PC-3 (cell line): Measurements from ENCODE around the gene TPM1. TPM values are rescaled to one million over a fixed set of nuclear protein-coding genes. Genes with fewer than 3 reads are reported as not detected.

Experiments used
- ATAC-seq: fragments of 200-7000 bp; cut with Tn5 transposase; 2 replicates; pipeline ENCODE4 v1.9.1; 2020; ENCODE audit warnings: mild to moderate bottlenecking, moderate library complexity
- BruUV-seq: library from RNA; stranded (reverse); fragments of 400-500 nt; replicated peaks from 2 replicates; lab custom pipeline; 2021; lab: Mats Ljungman, UMichigan
- CTCF ChIA-PET: fragments of 300-600 bp; sonication (Branson Sonifier 250); formaldehyde crosslinking; loops from one replicate; lab custom pipeline; 2022; ENCODE audit warnings: antibody characterized with exemption; lab: Charles Lee
- POLR2A ChIA-PET: fragments of 300-600 bp; sonication (Branson Sonifier 250); formaldehyde crosslinking; loops from one replicate; lab custom pipeline; 2022; ENCODE audit warnings: antibody characterized with exemption; ENCODE audit not compliant: unreplicated experiment; lab: Charles Lee
- DNase-seq: peaks from one replicate; pipeline ENCODE4 v3.0.0-alpha.2; 2015
- H2AFZ ChIP-seq: fragments of 300-600 bp; sonication (generic); 2 replicates; pipeline ENCODE4 v1.6.0; 2016; ENCODE audit warnings: antibody characterized with exemption, low read length
- H3F3A ChIP-seq: fragments of 300-600 bp; sonication (generic); one replicate; pipeline ENCODE4 v1.6.0; 2017; ENCODE audit warnings: antibody characterized with exemption, low read length, control low read depth, mild to moderate bottlenecking; ENCODE audit not compliant: unreplicated experiment
- H3K27ac ChIP-seq: fragments of 300-600 bp; sonication (generic); 2 replicates; pipeline ENCODE4 v1.5.1; 2016; ENCODE audit warnings: mild to moderate bottlenecking, low read length
- H3K27me3 ChIP-seq: fragments of 300-600 bp; sonication (generic); 2 replicates; pipeline ENCODE4 v1.6.1; 2016; ENCODE audit warnings: low read length, mixed read lengths
- H3K36me3 ChIP-seq: fragments of 300-600 bp; sonication (generic); 2 replicates; pipeline ENCODE4 v1.6.1; 2016; ENCODE audit warnings: low read depth, mixed run types, low read length, mixed read lengths
- H3K4me1 ChIP-seq: fragments of 300-600 bp; sonication (generic); 2 replicates; pipeline ENCODE4 v1.5.1; 2016; ENCODE audit warnings: low read length; ENCODE audit not compliant: insufficient read depth
- H3K4me2 ChIP-seq: fragments of 300-600 bp; sonication (generic); 2 replicates; pipeline ENCODE4 v1.6.0; 2016; ENCODE audit warnings: low read length
- H3K4me3 ChIP-seq: fragments of 300-600 bp; sonication (generic); 2 replicates; pipeline ENCODE4 v1.5.1; 2016; ENCODE audit warnings: mild to moderate bottlenecking, low read length, mixed read lengths
- H3K79me2 ChIP-seq: fragments of 300-600 bp; sonication (generic); 2 replicates; pipeline ENCODE4 v1.6.1; 2017; ENCODE audit warnings: low read length, mixed read lengths
- H3K9ac ChIP-seq: fragments of 300-600 bp; sonication (generic); 2 replicates; pipeline ENCODE4 v1.6.0; 2016; ENCODE audit warnings: mild to moderate bottlenecking, low read length
- H3K9me2 ChIP-seq: fragments of 300-600 bp; sonication (generic); replicated peaks from 2 replicates; pipeline ENCODE4 v1.6.1; 2016; ENCODE audit warnings: mixed run types, low read length, mixed read lengths
- H3K9me3 ChIP-seq: fragments of 300-600 bp; sonication (generic); 2 replicates; pipeline ENCODE4 v1.6.1; 2016; ENCODE audit warnings: low read length, mixed read lengths
- H4K20me1 ChIP-seq: fragments of 300-600 bp; sonication (generic); 2 replicates; pipeline ENCODE4 v1.6.1; 2016; ENCODE audit warnings: low read length, mixed read lengths
- EZH2 ChIP-seq: fragments of 300-600 bp; sonication (generic); IDR thresholded peaks from one replicate; pipeline ENCODE4 v1.6.1; 2017; ENCODE audit warnings: antibody characterized with exemption, mild to moderate bottlenecking, low read length; ENCODE audit not compliant: unreplicated experiment
- EZH2phosphoT487 ChIP-seq: fragments of 300-600 bp; sonication (generic); IDR thresholded peaks from 2 replicates; pipeline ENCODE4 v1.6.1; 2018; ENCODE audit warnings: mild to moderate bottlenecking, antibody characterized with exemption, low read length, borderline replicate concordance
- intact Hi-C: fragments of 100-400 bp; cut with micrococcal nuclease; formaldehyde crosslinking; loops from 2 replicates; pipeline ENCODE4 v1.9.0; 2023
- total RNA-seq: library from RNA; depleted of rRNA; stranded (reverse); fragments of >200 nt; gene quantifications from 2 replicates; pipeline ENCODE4 v1.2.3, GENCODE V29; 2014
- TF ChIP-seq, protein P1 (sequence below): fragments of 300-600 bp; sonication (generic); conservative IDR thresholded peaks from 2 replicates; pipeline ENCODE4 v1.5.1; 2017; ENCODE audit warnings: antibody characterized with exemption, low read depth, mild to moderate bottlenecking, low read length

The TPM1 gene
- total RNA-seq, 1 experiment from 2014 or later = 127 TPM

DNA sequence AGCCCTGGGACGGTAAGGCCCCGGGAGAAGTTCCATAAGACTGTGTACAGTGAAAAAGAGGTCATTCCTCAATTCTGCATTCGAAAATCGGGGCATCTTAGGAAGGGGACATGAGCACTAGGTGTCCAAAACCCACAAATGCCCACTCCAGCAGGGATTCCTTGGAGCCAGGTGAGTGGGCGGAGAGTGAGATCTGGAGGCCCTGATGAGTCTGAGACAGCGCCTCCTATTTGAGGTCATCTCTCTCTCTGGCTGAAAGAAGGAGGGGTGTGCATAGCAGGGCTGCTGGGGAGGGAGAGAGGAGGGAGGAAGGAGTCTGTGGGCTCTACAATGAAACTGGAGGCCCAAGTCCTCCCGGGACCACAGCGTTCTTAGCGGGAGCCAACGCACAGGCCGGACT lies 41.0 kb downstream of the TPM1 start:
- Histone ChIP-seq H3K4me1 (peaks cover 12% of the 10 kb centered on the region), H3K9ac (no peak overlapping the region), H3K79me2 (no peaks in the 10 kb centered on the region), H3K9me3 (no peaks in the 10 kb centered on the region), H3K9me2 (no peaks in the 10 kb centered on the region), H4K20me1 (no peaks in the 10 kb centered on the region), H3K4me2 (no peak overlapping the region), H3K27me3 (no peaks in the 10 kb centered on the region), H3F3A (no peaks in the 10 kb centered on the region), H2AFZ (no peak overlapping the region), H3K4me3 (no peak overlapping the region), H3K36me3 (no peaks in the 10 kb centered on the region), H3K27ac (no peak overlapping the region)
- ChIA-PET POLR2A (no interaction called here), CTCF (no interaction called here)
- ATAC-seq (no peak), DNase-seq (no peak)
- TF ChIP-seq, protein P1, sequence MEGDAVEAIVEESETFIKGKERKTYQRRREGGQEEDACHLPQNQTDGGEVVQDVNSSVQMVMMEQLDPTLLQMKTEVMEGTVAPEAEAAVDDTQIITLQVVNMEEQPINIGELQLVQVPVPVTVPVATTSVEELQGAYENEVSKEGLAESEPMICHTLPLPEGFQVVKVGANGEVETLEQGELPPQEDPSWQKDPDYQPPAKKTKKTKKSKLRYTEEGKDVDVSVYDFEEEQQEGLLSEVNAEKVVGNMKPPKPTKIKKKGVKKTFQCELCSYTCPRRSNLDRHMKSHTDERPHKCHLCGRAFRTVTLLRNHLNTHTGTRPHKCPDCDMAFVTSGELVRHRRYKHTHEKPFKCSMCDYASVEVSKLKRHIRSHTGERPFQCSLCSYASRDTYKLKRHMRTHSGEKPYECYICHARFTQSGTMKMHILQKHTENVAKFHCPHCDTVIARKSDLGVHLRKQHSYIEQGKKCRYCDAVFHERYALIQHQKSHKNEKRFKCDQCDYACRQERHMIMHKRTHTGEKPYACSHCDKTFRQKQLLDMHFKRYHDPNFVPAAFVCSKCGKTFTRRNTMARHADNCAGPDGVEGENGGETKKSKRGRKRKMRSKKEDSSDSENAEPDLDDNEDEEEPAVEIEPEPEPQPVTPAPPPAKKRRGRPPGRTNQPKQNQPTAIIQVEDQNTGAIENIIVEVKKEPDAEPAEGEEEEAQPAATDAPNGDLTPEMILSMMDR = no peak
- no TSS peak for BruUV-seq
- intact Hi-C loops = no loop called here

DNA sequence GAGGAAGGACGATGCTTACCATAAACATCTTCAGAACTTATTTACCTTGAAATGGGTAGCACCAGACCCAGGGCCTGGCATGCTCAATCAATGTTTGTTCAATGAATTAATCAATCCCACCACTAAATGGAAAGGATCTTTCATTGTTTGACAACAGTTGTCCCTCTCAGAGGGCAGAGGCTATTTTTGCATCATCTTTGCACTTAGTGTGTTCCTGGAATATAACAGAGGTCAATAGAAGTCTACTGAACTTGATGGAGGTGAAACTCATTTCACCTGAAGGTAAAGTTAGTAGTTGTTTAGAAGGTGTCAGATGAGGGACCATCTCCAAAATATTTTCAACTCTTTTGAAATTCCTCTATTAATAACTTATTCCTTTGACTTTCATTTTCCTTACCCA lies 42.3 kb downstream of the TPM1 start:
- H3K4me2 ChIP-seq = no peak overlapping the region
- ATAC-seq (no peak), DNase-seq (no peak)
- no peak overlapping the region for H2AFZ ChIP-seq
- intact Hi-C loops = no loop called here
- TF ChIP-seq EZH2phosphoT487 (no peak), EZH2 (no peak)
- TF ChIP-seq, protein P1 = no peak
- H3K27me3 ChIP-seq = no peaks in the 10 kb centered on the region
- H3K27ac ChIP-seq = no peak overlapping the region
- no peaks in the 10 kb centered on the region for H3F3A ChIP-seq
- H3K4me3 ChIP-seq = no peak overlapping the region
- ChIA-PET CTCF (no interaction called here), POLR2A (no interaction called here)
- H4K20me1 ChIP-seq = no peaks in the 10 kb centered on the region
- H3K36me3 ChIP-seq = no peaks in the 10 kb centered on the region
- H3K9ac ChIP-seq = no peak overlapping the region
- peaks cover 13% of the 10 kb centered on the region for H3K4me1 ChIP-seq
- H3K9me3 ChIP-seq = no peaks in the 10 kb centered on the region
- BruUV-seq = no TSS peak
- H3K79me2 ChIP-seq = no peaks in the 10 kb centered on the region
- H3K9me2 ChIP-seq = no peaks in the 10 kb centered on the region

DNA sequence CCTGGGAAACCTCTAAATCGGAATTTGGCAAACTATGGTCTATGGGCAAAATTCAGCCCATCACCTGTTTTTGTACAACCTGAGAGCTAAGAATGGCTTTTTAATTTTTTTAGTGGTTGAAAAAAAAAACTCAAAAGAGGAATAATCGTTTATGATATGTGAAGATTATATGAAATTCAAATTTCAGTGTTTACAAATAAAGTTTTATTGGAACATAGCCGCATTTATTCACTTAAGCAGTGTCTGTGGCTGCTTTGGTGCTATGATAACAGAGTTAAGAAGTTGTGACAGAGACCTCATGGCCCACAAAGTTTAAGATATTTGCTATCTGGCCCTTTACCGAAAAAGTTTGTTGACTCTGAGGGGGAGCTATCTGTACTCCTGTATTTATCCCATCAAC lies 42.7 kb downstream of the TPM1 start:
- Histone ChIP-seq H2AFZ (no peak overlapping the region), H3K9ac (no peak overlapping the region), H3F3A (no peaks in the 10 kb centered on the region), H3K4me1 (peaks cover 8% of the 10 kb centered on the region), H3K4me2 (no peak overlapping the region), H3K4me3 (no peak overlapping the region), H3K9me2 (no peaks in the 10 kb centered on the region), H3K36me3 (no peaks in the 10 kb centered on the region), H3K9me3 (no peaks in the 10 kb centered on the region), H3K27ac (no peak overlapping the region), H4K20me1 (no peaks in the 10 kb centered on the region), H3K79me2 (no peaks in the 10 kb centered on the region), H3K27me3 (no peaks in the 10 kb centered on the region)
- DNase-seq (no peak), ATAC-seq (no peak)
- no TSS peak for BruUV-seq
- ChIA-PET CTCF (no interaction called here), POLR2A (no interaction called here)
- TF ChIP-seq EZH2 = no peak
- TF ChIP-seq EZH2phosphoT487 = no peak
- TF ChIP-seq, protein P1 = no peak
- intact Hi-C loops = no loop called here
